ENCODE results near the gene CAPN2. TPM values are rescaled to one million over a fixed set of nuclear protein-coding genes. Genes with fewer than 3 reads are reported as not detected.

Gene CAPN2
- total RNA-seq = 50.7 and 62.6 TPM in 2 replicates

GRCh38 chr1:223712194-223712849 is at the start of gene CAPN2:
CAPN2 (plus strand) TSS chr1:223712539; CDS start chr1:223712641, 102 bp downstream.
- ChIA-PET POLR2A (interaction anchor here (1.0 to 2.5 kb wide), 6 partner anchors 13 to 999 kb away, joined by 3 to 10 read pairs (median 6); no protein-coding TSS in a partner anchor), CTCF (interaction anchor here (0.6 to 3.2 kb wide), 5 partner anchors 10 to 37 kb away, joined by 3 to 42 read pairs (median 10); no protein-coding TSS in a partner anchor)
- peak within 1 kb of the TSS; percentile 86 for H3K4me3 Mint-ChIP-seq
- peak within 1 kb of the TSS; percentile 72 for H3K27ac Mint-ChIP-seq
- H3K4me1 Mint-ChIP-seq = peaks cover 49% of the 10 kb centered on the region
- peaks cover 3% of the 10 kb centered on the region for H3K36me3 Mint-ChIP-seq (ENCODE audit: low read depth)
- intact Hi-C loops (cut with micrococcal nuclease) = loop anchor here (1.0 to 5.0 kb wide), 5 partner anchors 14 to 620 kb away; partner anchors contain the start of genes NVL and TP53BP2
- no peak for TF ChIP-seq CTCF (IDR thresholded peaks at IDR 0.05)
- no peaks in the 10 kb centered on the region for H3K9me3 Mint-ChIP-seq
- DNase-seq (peak; percentile 67), ATAC-seq (ENCODE audit: low read depth) (peak; percentile 74)
- no peaks in the 10 kb centered on the region for H3K27me3 Mint-ChIP-seq

GRCh38 chr1:223662943-223663342 is 49.4 kb upstream of the CAPN2 start:
- no peak overlapping the region for H3K4me3 Mint-ChIP-seq
- intact Hi-C loops (cut with micrococcal nuclease) = no loop called here
- TF ChIP-seq CTCF (IDR thresholded peaks at IDR 0.05) = no peak
- no peaks in the 10 kb centered on the region for H3K4me1 Mint-ChIP-seq
- no peak overlapping the region for H3K27ac Mint-ChIP-seq
- ATAC-seq (ENCODE audit: low read depth) = no peak
- POLR2A ChIA-PET = no interaction called here
- H3K27me3 Mint-ChIP-seq = peaks cover 10% of the 10 kb centered on the region
- H3K36me3 Mint-ChIP-seq (ENCODE audit: low read depth) = no peaks in the 10 kb centered on the region
- CTCF ChIA-PET = no interaction called here
- DNase-seq = no peak
- H3K9me3 Mint-ChIP-seq = no peaks in the 10 kb centered on the region

- no peak for ATAC-seq (ENCODE audit: low read depth)
- H3K4me3 Mint-ChIP-seq = no peak overlapping the region
- no peak overlapping the region for H3K27ac Mint-ChIP-seq
- TF ChIP-seq CTCF (IDR thresholded peaks at IDR 0.05) = no peak
- H3K9me3 Mint-ChIP-seq = no peaks in the 10 kb centered on the region
- intact Hi-C loops (cut with micrococcal nuclease) = no loop called here
- CTCF ChIA-PET = no interaction called here
- peaks cover 6% of the 10 kb centered on the region for H3K27me3 Mint-ChIP-seq
- DNase-seq = no peak
- POLR2A ChIA-PET = no interaction called here
- no peaks in the 10 kb centered on the region for H3K4me1 Mint-ChIP-seq
- H3K36me3 Mint-ChIP-seq (ENCODE audit: low read depth) = no peaks in the 10 kb centered on the region
These were observed 48.2 kb upstream of the CAPN2 start for GRCh38 chr1:223664106-223664505.

- intact Hi-C loops (cut with micrococcal nuclease) = no loop called here
- DNase-seq (no peak), ATAC-seq (ENCODE audit: low read depth) (no peak)
- peaks cover 5% of the 10 kb centered on the region for H3K27me3 Mint-ChIP-seq
- POLR2A ChIA-PET = no interaction called here
- H3K36me3 Mint-ChIP-seq (ENCODE audit: low read depth) = no peaks in the 10 kb centered on the region
- H3K27ac Mint-ChIP-seq = no peak within 1 kb of the TSS
- H3K4me1 Mint-ChIP-seq = no peaks in the 10 kb centered on the region
- TF ChIP-seq CTCF (IDR thresholded peaks at IDR 0.05) = no peak
- no peak within 1 kb of the TSS for H3K4me3 Mint-ChIP-seq
- H3K9me3 Mint-ChIP-seq = no peaks in the 10 kb centered on the region
- CTCF ChIA-PET = no interaction called here
These were observed 46.6 kb upstream of the CAPN2 start, which contains the start of gene CAPN8 for GRCh38 chr1:223665592-223666312. CAPN8 (minus strand) TSS chr1:223665701; CDS start chr1:223665646, 55 bp downstream.

GRCh38 chr1:223667484-223668182 is 44.7 kb upstream of the CAPN2 start:
- no peak for ATAC-seq (ENCODE audit: low read depth)
- intact Hi-C loops (cut with micrococcal nuclease) = no loop called here
- DNase-seq = no peak
- POLR2A ChIA-PET = no interaction called here
- CTCF ChIA-PET = no interaction called here
- no peaks in the 10 kb centered on the region for H3K9me3 Mint-ChIP-seq
- TF ChIP-seq CTCF (IDR thresholded peaks at IDR 0.05) = no peak
- H3K36me3 Mint-ChIP-seq (ENCODE audit: low read depth) = no peaks in the 10 kb centered on the region
- no peak overlapping the region for H3K4me3 Mint-ChIP-seq
- peaks cover 11% of the 10 kb centered on the region for H3K27me3 Mint-ChIP-seq
- no peak overlapping the region for H3K27ac Mint-ChIP-seq
- no peaks in the 10 kb centered on the region for H3K4me1 Mint-ChIP-seq
